ENCODE measurements around the gene RUBCN.

DNA sequence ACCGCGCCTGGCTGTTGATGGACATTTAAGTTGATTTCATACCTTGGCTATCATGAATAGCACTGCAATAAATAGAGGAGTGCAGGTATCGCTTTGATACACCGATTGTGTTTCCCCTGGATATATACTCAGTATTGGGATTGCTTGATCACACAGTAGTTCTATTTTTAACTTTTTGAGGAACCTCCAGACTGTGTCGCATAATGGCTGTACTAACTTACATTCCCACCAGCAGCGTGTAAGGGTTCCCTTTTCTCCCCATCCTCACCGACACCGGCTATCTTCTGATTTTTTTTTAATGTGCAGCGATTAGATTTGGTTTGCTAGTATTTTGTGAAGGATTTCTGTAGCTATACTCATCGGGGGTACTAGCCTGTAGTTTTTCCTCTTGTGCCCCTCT is 16.0 kb downstream of the RUBCN start:
- TF ChIP-seq POLR2A (IDR thresholded peaks at IDR 0.05) = no peak
- TF ChIP-seq, protein P1, sequence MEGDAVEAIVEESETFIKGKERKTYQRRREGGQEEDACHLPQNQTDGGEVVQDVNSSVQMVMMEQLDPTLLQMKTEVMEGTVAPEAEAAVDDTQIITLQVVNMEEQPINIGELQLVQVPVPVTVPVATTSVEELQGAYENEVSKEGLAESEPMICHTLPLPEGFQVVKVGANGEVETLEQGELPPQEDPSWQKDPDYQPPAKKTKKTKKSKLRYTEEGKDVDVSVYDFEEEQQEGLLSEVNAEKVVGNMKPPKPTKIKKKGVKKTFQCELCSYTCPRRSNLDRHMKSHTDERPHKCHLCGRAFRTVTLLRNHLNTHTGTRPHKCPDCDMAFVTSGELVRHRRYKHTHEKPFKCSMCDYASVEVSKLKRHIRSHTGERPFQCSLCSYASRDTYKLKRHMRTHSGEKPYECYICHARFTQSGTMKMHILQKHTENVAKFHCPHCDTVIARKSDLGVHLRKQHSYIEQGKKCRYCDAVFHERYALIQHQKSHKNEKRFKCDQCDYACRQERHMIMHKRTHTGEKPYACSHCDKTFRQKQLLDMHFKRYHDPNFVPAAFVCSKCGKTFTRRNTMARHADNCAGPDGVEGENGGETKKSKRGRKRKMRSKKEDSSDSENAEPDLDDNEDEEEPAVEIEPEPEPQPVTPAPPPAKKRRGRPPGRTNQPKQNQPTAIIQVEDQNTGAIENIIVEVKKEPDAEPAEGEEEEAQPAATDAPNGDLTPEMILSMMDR (IDR thresholded peaks at IDR 0.05) = no peak
